HEK293 (cell line): ENCODE measurements around the gene SORCS3.

Experiments used
- CTCF ChIA-PET: fragments of 350-600 bp; formaldehyde crosslinking; extraction: SDS; loops from one replicate; lab custom pipeline; 2021; ENCODE audit warnings: antibody characterized with exemption; lab: Yijun Ruan, JAX
- POLR2A ChIA-PET: fragments of 300-600 bp; formaldehyde crosslinking; extraction: SDS; loops from one replicate; lab custom pipeline; 2020; ENCODE audit warnings: antibody characterized with exemption, inconsistent platforms; lab: Yijun Ruan, JAX
- H3K27ac ChIP-seq: fragments of 200-500 bp; sonication (Bioruptor generic); 2 replicates; pipeline ENCODE4 v1.5.1; 2014; ENCODE audit warnings: low read depth, low read length, control low read depth, inconsistent platforms; ENCODE audit errors: extremely low read depth
- H3K36me3 ChIP-seq, 2 experiments: fragments of 200-500 bp in 1 of 2; sonication (Bioruptor generic) in 1 of 2; 1 replicate in 1 of 2; 2 replicates in 1 of 2; pipeline ENCODE4 v1.5.1; 2014 to 2017; ENCODE audit warnings: inconsistent platforms in 2 of 2, low read length in 2 of 2; ENCODE audit not compliant: control insufficient read depth in 2 of 2, insufficient read depth in 1 of 2
- H3K4me1 ChIP-seq: fragments of 200-500 bp; sonication (Bioruptor generic); 2 replicates; pipeline ENCODE4 v1.5.1; 2014; ENCODE audit warnings: mild to moderate bottlenecking, low read length, inconsistent platforms; ENCODE audit not compliant: control insufficient read depth, insufficient read depth
- H3K4me3 ChIP-seq: 2 replicates; pipeline ENCODE4 v1.5.1; 2011; ENCODE audit warnings: low read depth, mild to moderate bottlenecking, control low read depth, low read length, moderate library complexity
- H3K9me3 ChIP-seq: fragments of 200-500 bp; sonication (Bioruptor generic); 2 replicates; pipeline ENCODE4 v1.5.1; 2014; ENCODE audit warnings: low read depth, low read length, inconsistent platforms; ENCODE audit not compliant: control insufficient read depth, insufficient read depth
- BCL11B ChIP-seq: fragments of 450-650 bp; formaldehyde crosslinking; IDR thresholded peaks from 2 replicates; pipeline ENCODE4 v1.5.1; 2016; ENCODE audit warnings: low read depth, missing biosample characterization, missing genetic modification characterization
- TSHZ1 ChIP-seq: fragments of 450-650 bp; formaldehyde crosslinking; IDR thresholded peaks from 2 replicates; pipeline ENCODE4 v1.5.1; 2016; ENCODE audit warnings: missing biosample characterization, missing genetic modification characterization, borderline replicate concordance
- ZBTB20 ChIP-seq: fragments of 450-650 bp; formaldehyde crosslinking; IDR thresholded peaks from 2 replicates; pipeline ENCODE4 v1.5.1; 2016; ENCODE audit warnings: missing biosample characterization, missing genetic modification characterization
- ZFHX2 ChIP-seq: fragments of 450-650 bp; formaldehyde crosslinking; conservative IDR thresholded peaks from 2 replicates; pipeline ENCODE4 v1.5.1; 2016; ENCODE audit warnings: missing biosample characterization, missing genetic modification characterization
- ZFP3 ChIP-seq: fragments of 450-650 bp; formaldehyde crosslinking; IDR thresholded peaks from 2 replicates; pipeline ENCODE4 v1.5.1; 2016; ENCODE audit warnings: low read depth, missing biosample characterization, missing genetic modification characterization
- ZNF155 ChIP-seq: fragments of 450-650 bp; formaldehyde crosslinking; IDR thresholded peaks from 2 replicates; pipeline ENCODE4 v1.5.1; 2016; ENCODE audit warnings: missing biosample characterization, missing genetic modification characterization
- ZNF169 ChIP-seq: fragments of 450-650 bp; formaldehyde crosslinking; IDR thresholded peaks from 2 replicates; pipeline ENCODE4 v1.5.1; 2016; ENCODE audit warnings: missing biosample characterization, missing genetic modification characterization
- ZNF175 ChIP-seq: fragments of 450-650 bp; formaldehyde crosslinking; IDR thresholded peaks from 2 replicates; pipeline ENCODE4 v1.5.1; 2016; ENCODE audit warnings: missing biosample characterization, missing genetic modification characterization
- ZNF18 ChIP-seq: fragments of 450-650 bp; formaldehyde crosslinking; IDR thresholded peaks from 2 replicates; pipeline ENCODE4 v1.5.1; 2016; ENCODE audit warnings: missing biosample characterization, missing genetic modification characterization
- ZNF223 ChIP-seq: fragments of 450-650 bp; formaldehyde crosslinking; IDR thresholded peaks from 2 replicates; pipeline ENCODE4 v1.5.1; 2016; ENCODE audit warnings: missing biosample characterization, missing genetic modification characterization
- ZNF280D ChIP-seq: fragments of 450-650 bp; formaldehyde crosslinking; IDR thresholded peaks from 2 replicates; pipeline ENCODE4 v1.5.1; 2016; ENCODE audit warnings: missing biosample characterization, missing genetic modification characterization
- TF ChIP-seq, protein P1 (sequence below): fragments of 450-650 bp; formaldehyde crosslinking; IDR thresholded peaks from 2 replicates; pipeline ENCODE4 v1.5.0; 2017; ENCODE audit warnings: missing biosample characterization, missing genetic modification characterization, borderline replicate concordance

Gene SORCS3

GRCh38 chr10:104989880-104990279 lies 348.8 kb downstream of the SORCS3 start:
- H3K9me3 ChIP-seq = no peaks in the 10 kb centered on the region
- no peaks in the 10 kb centered on the region for H3K4me1 ChIP-seq
- TF ChIP-seq ZNF169 = no peak
- no peak for TF ChIP-seq BCL11B (tag by site-specific recombination)
- TF ChIP-seq ZNF280D (tag by site-specific recombination) = no peak
- no peak for TF ChIP-seq ZNF175
- no peak for TF ChIP-seq ZNF18
- TF ChIP-seq ZFP3 (tag by site-specific recombination) = no peak
- TF ChIP-seq TSHZ1 = no peak
- TF ChIP-seq ZNF155 (tag by site-specific recombination) = no peak
- TF ChIP-seq ZFHX2 (tag by site-specific recombination) = no peak
- TF ChIP-seq ZNF223 (tag by site-specific recombination) = no peak
- TF ChIP-seq ZBTB20 (tag by site-specific recombination) = no peak
- TF ChIP-seq, all 188 proteins: peak for 0
- H3K4me3 ChIP-seq = no peak overlapping the region
- H3K27ac ChIP-seq = no peak overlapping the region
- CTCF ChIA-PET = no interaction called here
- POLR2A ChIA-PET = no interaction called here
- H3K36me3 ChIP-seq = no peaks in the 10 kb centered on the region

- H3K4me1 ChIP-seq = no peaks in the 10 kb centered on the region
- H3K36me3 ChIP-seq = no peaks in the 10 kb centered on the region
- ChIA-PET POLR2A (no interaction called here), CTCF (no interaction called here)
- no peaks in the 10 kb centered on the region for H3K9me3 ChIP-seq
- H3K4me3 ChIP-seq = no peak overlapping the region
- TF ChIP-seq, protein P1, sequence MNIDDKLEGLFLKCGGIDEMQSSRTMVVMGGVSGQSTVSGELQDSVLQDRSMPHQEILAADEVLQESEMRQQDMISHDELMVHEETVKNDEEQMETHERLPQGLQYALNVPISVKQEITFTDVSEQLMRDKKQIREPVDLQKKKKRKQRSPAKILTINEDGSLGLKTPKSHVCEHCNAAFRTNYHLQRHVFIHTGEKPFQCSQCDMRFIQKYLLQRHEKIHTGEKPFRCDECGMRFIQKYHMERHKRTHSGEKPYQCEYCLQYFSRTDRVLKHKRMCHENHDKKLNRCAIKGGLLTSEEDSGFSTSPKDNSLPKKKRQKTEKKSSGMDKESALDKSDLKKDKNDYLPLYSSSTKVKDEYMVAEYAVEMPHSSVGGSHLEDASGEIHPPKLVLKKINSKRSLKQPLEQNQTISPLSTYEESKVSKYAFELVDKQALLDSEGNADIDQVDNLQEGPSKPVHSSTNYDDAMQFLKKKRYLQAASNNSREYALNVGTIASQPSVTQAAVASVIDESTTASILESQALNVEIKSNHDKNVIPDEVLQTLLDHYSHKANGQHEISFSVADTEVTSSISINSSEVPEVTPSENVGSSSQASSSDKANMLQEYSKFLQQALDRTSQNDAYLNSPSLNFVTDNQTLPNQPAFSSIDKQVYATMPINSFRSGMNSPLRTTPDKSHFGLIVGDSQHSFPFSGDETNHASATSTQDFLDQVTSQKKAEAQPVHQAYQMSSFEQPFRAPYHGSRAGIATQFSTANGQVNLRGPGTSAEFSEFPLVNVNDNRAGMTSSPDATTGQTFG (tag by site-specific recombination) = no peak
- H3K27ac ChIP-seq = no peak overlapping the region
Measured at GRCh38 chr10:104993085-104993484, 352.0 kb downstream of the SORCS3 start.
